GM19452 (cell line): Measurements from ENCODE around the gene EPB41L2.

Experiments used
- ATAC-seq: cut with Tn5 transposase; IDR thresholded peaks from one replicate; pipeline ENCODE4 v1.9.1; 2021; ENCODE audit not compliant: unreplicated experiment

EPB41L2 gene

DNA sequence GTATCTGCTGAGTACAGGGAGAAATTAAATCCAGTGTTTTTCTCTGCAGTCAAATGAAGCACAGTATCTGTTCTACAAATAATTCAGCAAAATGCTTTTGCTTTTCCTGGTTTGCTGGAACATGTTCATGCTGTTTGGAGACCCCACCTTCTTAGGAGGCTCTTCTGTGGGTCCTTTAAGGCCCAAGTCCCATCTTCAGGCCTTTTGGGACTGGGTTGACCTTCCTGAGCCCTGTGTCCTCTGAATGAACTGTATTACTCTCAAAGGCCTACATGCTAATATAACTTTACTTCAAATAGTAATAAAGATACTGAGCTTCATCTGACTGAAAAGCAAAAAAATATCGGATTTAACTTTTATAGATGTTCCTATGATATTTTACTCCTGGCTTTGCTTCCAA lies 216.5 kb downstream of the EPB41L2 start:
- ATAC-seq: no peak

- no peak for ATAC-seq
Measured at GRCh38 chr6:130843575-130844320, 219.3 kb downstream of the EPB41L2 start.

DNA sequence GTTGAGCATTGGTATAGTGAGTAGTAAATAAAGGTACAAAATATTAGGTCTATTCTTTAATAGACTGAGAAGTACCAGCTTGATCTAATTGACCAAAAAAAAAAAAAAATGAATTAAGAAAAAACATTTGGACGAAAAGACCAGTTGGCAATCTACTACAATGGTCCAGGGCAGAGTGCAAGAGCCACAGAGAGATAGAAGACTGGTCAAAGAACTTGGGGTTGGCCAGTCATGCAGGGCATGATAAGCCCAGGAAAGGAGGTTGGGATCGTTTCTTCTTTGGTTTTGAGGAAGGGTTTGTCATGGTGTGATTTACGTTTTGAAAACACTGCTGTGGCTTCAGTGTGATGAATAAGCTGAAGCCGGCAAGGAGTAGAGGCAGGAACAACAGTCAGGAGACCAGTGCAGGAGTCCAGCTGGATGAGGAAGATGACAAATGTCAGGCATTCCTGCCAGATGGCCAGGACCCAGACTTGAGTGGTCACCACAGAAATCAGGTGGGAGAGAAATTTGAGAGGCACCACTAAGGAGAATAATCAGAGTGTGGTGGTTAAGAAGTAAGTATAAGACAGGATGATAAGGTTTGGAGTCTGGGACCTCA lies 221.8 kb downstream of the EPB41L2 start:
- no peak for ATAC-seq

DNA sequence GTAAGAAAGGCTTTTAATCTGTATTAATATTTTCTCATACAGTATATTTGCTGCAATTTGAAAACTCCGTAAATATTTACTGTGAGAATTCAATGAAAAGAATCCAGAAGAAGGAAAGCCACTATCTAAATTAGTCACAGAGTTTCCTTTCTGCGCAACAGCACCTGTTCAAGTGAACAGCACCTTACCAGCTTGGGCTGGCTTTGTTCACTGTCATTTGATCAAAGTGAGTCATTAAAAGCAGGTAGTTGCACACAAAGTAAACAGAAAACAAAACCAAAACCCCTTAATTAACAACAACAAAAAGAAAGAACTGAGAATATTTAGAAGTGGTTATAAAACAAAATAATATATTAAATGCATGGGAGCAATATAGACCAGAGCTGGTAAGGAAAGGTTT lies 223.0 kb downstream of the EPB41L2 start:
- ATAC-seq: no peak

DNA sequence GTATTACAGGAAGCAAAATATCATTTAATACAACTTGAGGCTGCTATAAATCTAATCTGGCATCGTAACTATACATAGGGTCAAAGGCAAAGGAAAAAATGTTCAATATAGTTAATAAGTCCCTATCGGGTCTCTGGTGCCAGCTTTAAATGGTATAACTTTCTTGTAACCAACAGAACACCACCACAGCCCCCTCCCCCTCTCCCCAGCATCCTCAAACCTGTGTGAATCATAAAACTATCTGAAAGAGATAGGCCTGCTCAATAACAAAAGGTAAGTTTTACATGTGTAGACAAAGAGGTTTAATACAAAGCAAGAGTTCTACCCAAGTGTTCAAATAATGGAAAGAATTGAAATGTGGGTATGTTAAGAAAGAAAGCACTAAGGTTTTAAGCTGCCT lies 223.7 kb downstream of the EPB41L2 start:
- no peak for ATAC-seq

DNA sequence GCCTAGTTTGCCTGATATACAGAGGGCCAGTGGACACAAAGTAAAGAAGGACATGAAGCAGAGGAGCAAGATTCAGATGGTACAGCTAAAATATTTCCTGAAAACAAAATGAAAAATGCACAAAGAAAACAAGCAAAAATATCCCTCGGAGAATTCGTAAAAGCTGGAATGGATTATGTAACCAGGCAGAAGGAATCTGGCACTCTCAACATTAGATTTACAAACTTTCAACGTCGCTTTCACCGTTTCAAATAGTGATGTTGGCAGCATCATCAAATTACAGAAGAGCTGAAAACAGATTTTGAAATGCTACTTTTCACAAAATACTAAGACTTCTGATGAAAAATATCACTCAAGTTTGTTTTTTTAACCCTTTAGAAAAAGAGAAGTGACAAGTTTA lies 224.1 kb downstream of the EPB41L2 start:
- ATAC-seq: no peak

DNA sequence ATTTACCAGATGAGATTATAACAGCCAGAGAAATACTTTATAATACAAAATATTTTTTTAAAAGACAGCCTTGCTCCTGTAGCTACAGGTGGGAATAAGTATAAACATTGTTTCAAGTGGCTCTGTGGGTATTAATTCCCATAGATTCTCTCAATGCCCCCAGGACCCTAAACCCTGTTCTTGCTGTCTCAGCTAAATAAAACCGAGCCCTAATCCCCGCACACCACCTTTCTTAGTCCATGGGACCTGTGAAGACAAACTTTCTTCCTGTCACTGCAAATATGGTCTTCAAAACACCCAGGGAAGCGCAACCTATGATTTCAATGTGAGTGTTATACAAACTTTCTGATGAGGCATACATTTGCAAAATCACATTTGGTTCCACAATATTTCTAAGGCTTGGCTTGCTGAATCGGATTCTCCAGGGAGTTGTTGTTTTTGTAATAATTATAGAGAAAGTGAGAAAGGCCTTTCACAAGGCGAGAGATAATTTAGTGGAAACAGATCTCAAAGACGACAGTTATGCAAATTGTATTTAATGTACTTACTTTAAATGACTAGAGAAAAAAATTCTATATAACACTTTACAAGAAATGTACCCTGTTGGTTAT lies 224.7 kb downstream of the EPB41L2 start:
- no peak for ATAC-seq

DNA sequence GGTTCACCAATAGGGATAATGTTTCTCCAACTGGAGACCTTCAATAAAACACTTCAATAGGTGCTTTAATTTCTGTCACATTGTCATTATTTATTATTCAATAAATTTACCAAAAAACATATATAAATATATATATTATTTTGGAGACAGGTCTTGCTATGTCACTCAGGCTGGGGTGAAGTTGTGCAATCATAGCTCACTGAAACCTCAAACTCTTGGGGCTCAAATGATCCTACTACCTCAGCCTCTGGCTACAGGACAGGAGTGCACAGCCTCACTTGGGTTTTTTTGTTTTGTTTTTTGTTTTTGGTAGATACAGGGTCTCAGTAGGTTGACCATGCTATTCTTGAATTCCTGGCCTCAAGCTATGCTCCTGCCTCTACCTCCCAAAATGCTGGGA lies 226.0 kb downstream of the EPB41L2 start:
- no peak for ATAC-seq

- no peak for ATAC-seq
Measured at GRCh38 chr6:130836055-130836640, 226.9 kb downstream of the EPB41L2 start.

- ATAC-seq: no peak
Measured at GRCh38 chr6:130834482-130835251, 228.4 kb downstream of the EPB41L2 start.

GRCh38 chr6:130833569-130833968 lies 229.5 kb downstream of the EPB41L2 start:
- no peak for ATAC-seq

DNA sequence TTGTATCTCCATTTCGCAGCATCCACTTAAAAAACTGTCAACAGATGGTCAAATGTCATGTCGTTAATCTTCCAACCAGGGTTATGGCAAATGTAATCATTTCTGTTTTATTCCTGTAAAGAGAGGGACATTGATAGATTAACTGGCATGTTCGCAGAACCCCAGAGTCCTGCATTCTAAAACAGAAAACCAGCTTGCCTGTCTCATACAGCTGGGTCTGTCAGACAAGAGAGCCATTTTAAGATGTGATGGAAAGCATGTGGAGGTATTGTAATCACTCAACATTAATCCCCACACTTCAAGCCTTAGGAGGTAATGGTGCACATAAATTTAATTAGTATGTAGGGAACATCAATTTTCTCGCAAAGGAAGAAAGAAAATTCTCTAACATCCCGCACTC lies 231.4 kb downstream of the EPB41L2 start:
- ATAC-seq: no peak

- ATAC-seq: no peak
Measured at GRCh38 chr6:130829333-130829910, 233.6 kb downstream of the EPB41L2 start.

DNA sequence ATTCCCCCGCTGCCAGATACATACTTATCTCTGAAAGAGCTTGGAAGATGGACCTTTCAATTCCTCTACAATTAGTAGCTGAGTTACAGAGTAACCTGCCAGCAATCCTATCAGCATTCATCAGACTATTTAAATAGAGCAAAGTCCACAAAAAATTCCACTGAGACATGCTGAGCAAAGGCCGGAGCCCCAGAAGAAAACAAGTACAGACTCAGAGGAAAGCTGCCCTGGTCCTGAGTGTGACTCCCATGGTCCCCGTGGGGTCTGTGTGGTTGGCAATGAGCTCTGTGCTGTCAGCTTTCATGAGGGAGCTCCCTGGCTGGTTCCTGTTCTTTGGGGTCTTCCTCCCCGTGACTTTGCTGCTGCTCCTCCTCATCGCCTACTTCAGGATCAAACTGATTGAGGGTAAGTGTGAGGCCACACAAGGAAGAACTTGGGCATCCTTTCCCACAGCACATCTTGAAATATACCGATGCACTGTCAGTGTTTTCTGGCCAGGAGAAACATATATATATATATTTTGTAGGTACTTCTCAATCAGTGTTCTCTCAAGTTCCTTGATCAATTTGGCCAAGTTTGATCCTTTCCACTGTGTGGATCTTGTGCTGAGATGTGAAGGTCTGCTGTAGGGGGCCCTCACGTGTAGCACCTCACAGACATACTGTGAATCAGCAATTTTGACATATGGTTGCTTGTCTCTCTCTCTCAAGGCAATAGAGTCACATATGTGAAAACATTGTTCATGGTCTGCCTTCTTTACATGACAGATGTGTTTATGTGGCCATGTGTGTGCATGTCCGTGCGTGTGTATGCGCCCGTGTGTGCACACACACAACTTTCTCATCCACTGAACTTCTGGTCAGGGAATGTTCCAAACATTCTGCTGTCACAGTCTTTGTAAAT lies 235.5 kb downstream of the EPB41L2 start, which contains the start of gene SMLR1:
SMLR1 (plus strand) TSS at position 160 of the 903 bp plus-strand sequence; CDS start at position 168, 8 bp downstream.
- ATAC-seq: no peak

- ATAC-seq: no peak
Measured at GRCh38 chr6:130826442-130827246, 236.4 kb downstream of the EPB41L2 start.

DNA sequence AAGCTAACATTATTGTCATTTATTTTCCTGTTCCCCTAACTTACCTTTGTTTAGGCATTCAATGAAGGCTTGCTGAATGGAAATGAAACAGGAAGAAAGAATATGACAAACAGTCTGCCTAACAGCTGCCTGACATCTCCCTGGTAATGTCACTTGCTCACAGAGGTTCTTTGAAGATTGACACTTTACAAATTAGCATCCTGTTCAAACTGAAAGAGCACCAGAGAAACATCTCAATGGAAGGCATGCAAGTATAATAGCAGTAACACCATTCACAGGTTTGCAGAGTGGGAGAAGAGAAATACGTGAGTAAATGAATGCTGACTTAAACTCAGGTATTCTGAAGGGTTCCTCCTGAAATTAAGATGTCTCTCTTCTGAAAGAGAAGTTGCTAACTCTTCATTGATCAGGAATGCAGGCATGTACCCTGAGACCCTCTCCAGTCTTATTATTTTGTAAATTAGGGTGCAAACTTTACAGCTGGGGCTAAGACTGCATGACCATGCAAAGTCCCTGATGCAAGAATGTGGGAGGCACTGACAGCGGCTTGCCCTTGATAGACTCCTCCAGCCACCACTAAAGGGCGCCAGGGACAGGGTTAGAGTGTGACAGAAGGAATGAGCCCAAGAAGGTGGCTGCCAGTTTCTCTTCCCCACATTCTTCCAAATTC lies 237.1 kb downstream of the EPB41L2 start:
- no peak for ATAC-seq

- no peak for ATAC-seq
Measured at GRCh38 chr6:130824978-130825694, 237.9 kb downstream of the EPB41L2 start.

DNA sequence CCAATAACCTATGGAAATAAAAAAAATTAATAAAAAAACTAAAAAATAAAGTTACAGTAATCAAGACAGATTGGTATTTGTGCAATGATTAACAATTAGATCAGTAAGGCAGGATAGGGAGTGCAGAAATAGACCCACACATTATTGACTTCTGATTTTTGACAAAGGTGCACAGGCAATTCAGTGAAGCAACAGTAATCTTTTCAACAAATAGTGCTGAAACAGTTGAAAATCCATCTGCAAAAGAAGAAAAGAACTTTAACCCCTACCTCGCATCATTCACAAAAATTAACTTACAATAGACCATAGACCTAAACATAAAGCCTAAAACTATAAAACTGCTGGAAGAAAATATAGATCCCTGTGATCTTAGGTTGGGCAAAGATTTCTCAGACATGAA lies 240.3 kb downstream of the EPB41L2 start:
- no peak for ATAC-seq
